HepG2 (cell line): ENCODE measurements around the gene MGAT5. TPM values are rescaled to one million over a fixed set of nuclear protein-coding genes. Genes with fewer than 3 reads are reported as not detected.

Experiments used
- BATF2 ChIP-seq: sonication (generic); formaldehyde crosslinking; IDR thresholded peaks from 2 replicates; pipeline ENCODE4 v1.8.0; 2022; ENCODE audit warnings: mild to moderate bottlenecking, missing genetic modification reagents, moderate library complexity
- EP300 ChIP-seq, 3 experiments: sonication (generic) in 1 of 3; formaldehyde crosslinking in 1 of 3; IDR thresholded peaks; 2 replicates each; pipeline versions ENCODE4 v1.5.1 to v1.6.1; 2011 to 2020; ENCODE audit warnings: low read depth in 2 of 3, low read length in 2 of 3, borderline replicate concordance in 1 of 3, improper control_type of control experiment in 1 of 3, mild to moderate bottlenecking in 1 of 3, missing genetic modification reagents in 1 of 3, moderate library complexity in 1 of 3
- PAXIP1 ChIP-seq: sonication (generic); formaldehyde crosslinking; conservative IDR thresholded peaks from 2 replicates; pipeline ENCODE4 v1.4.0; 2020; ENCODE audit warnings: mild to moderate bottlenecking, missing genetic modification reagents, moderate library complexity
- PHF21A ChIP-seq: sonication (generic); formaldehyde crosslinking; IDR thresholded peaks from 2 replicates; pipeline ENCODE4 v1.5.0; 2020; ENCODE audit warnings: mild to moderate bottlenecking, missing genetic modification reagents
- PRDM15 ChIP-seq: sonication (generic); formaldehyde crosslinking; IDR thresholded peaks from 2 replicates; pipeline ENCODE4 v1.4.0; 2020; ENCODE audit warnings: missing genetic modification reagents
- TARDBP ChIP-seq: sonication (generic); formaldehyde crosslinking; IDR thresholded peaks from 2 replicates; pipeline ENCODE4 v1.8.0; 2022; ENCODE audit warnings: mild to moderate bottlenecking, missing genetic modification reagents
- THRA ChIP-seq: sonication (generic); formaldehyde crosslinking; IDR thresholded peaks from 2 replicates; pipeline ENCODE4 v1.4.0; 2020; ENCODE audit warnings: missing genetic modification reagents, borderline replicate concordance
- TOPORS ChIP-seq: sonication (generic); formaldehyde crosslinking; IDR thresholded peaks from 2 replicates; pipeline ENCODE4 v1.8.0; 2023; ENCODE audit warnings: mild to moderate bottlenecking, missing genetic modification reagents
- ZBTB37 ChIP-seq: sonication (generic); formaldehyde crosslinking; IDR thresholded peaks from 2 replicates; pipeline ENCODE4 v1.4.0; 2020; ENCODE audit warnings: mild to moderate bottlenecking, missing genetic modification reagents
- ZNF180 ChIP-seq: sonication (generic); formaldehyde crosslinking; IDR thresholded peaks from 2 replicates; pipeline ENCODE4 v1.4.0; 2020; ENCODE audit warnings: low read depth, missing genetic modification reagents, borderline replicate concordance
- ZNF367 ChIP-seq: sonication (generic); formaldehyde crosslinking; IDR thresholded peaks from 2 replicates; pipeline ENCODE4 v1.4.0; 2020; ENCODE audit warnings: missing genetic modification reagents, borderline replicate concordance
- ZNF784 ChIP-seq: sonication (generic); formaldehyde crosslinking; IDR thresholded peaks from 2 replicates; pipeline ENCODE4 v1.5.1; 2020; ENCODE audit warnings: missing genetic modification reagents, mild to moderate bottlenecking, borderline replicate concordance
- polyA plus RNA-seq, 8 experiments: library from polyadenylated mRNA; depleted of rRNA in 3 of 8; stranded (reverse) in 7 of 8; unstranded in 1 of 8; fragments of >200 nt; fragmentation: Illumina TruSeq in 4 of 8; extraction: Trizol in 4 of 8; gene quantifications; 2 replicates each; pipeline versions ENCODE4 v1.2.1 to v1.2.3, GENCODE V29; 2011 to 2016; ENCODE audit warnings: low read depth in 4 of 8, missing spikeins in 1 of 8, mixed read lengths in 1 of 8; ENCODE audit not compliant: insufficient read depth in 1 of 8
- total RNA-seq, 5 experiments: library from RNA; depleted of rRNA; stranded (reverse); fragments of >200 nt; fragmentation: Illumina TruSeq; extraction: Trizol; gene quantifications; 2 replicates each; pipeline ENCODE4 v1.2.3, GENCODE V29; 2016; ENCODE audit warnings: low read depth in 1 of 5

MGAT5 gene
- total and polyA plus RNA-seq, 2 of the 13 experiments (the other 11 are each of a cell fraction or from before 2014, with no cell fraction given) = 33.1 to 60.2 TPM

GRCh38 chr2:134359367-134360081, 105.7 kb downstream of the MGAT5 start (continued):
- TF ChIP-seq PAXIP1 (CRISPR knock-in tag) (peak; percentile 46; the same call in 1 of the 2 replicates), PHF21A (CRISPR knock-in tag) (no peak), ZBTB37 (CRISPR knock-in tag) (no peak), PRDM15 (CRISPR knock-in tag) (no peak), EP300 (IDR thresholded peaks at IDR 0.05; ENCODE audit: low read depth in 2 of 2, low read length in 2 of 2) (peak in 1 of 2 experiments; percentile 51; a peak in 1 of 4 replicates), EP300 (CRISPR knock-in tag; IDR thresholded peaks at IDR 0.05; ENCODE audit: borderline replicate concordance) (no peak), TOPORS (no peak), ZNF784 (CRISPR knock-in tag) (0 out of 2 replicates have a peak, but pooled peaks have one; percentile 50), TARDBP (CRISPR knock-in tag) (no peak), ZNF180 (no peak), BATF2 (CRISPR knock-in tag) (no peak), ZNF367 (CRISPR knock-in tag) (no peak), THRA (0 out of 2 replicates have a peak, but pooled peaks have one; percentile 8)
